ENCODE measurements around the gene RHBDD2.
"Not testable (repeated sequence)": the region's sequence is repeated elsewhere in the genome, so short reads cannot be mapped to it uniquely, and the experiment has no call there.

GRCh38 chr7:75874180-75874579, 4.7 kb upstream of the RHBDD2 start:
- TF ChIP-seq FOS (IDR thresholded peaks at IDR 0.05; ENCODE audit: borderline replicate concordance, insufficient read depth, low read length); CTCF (IDR thresholded peaks at IDR 0.05; ENCODE audit: extremely low read depth in 1 of 2, insufficient read depth in 1 of 2, low read depth in 1 of 2, low read length in 2 of 2); POLR2AphosphoS5 (IDR thresholded peaks at IDR 0.05; ENCODE audit: insufficient read depth, low read depth, low read length); JUN (IDR thresholded peaks at IDR 0.05; ENCODE audit: borderline replicate concordance, insufficient read depth, insufficient read length, low read depth); POLR2A (IDR thresholded peaks at IDR 0.05; ENCODE audit: low read depth, low read length); EZH2 (IDR thresholded peaks at IDR 0.05; ENCODE audit: borderline replicate concordance, low read depth, low read length, severe bottlenecking); MAX (IDR thresholded peaks at IDR 0.05; ENCODE audit: insufficient read depth, insufficient read length): not testable (repeated sequence)
